ENCODE results near the gene LRRC8E. TPM values are rescaled to one million over a fixed set of nuclear protein-coding genes. Genes with fewer than 3 reads are reported as not detected.

LRRC8E gene
- total and polyA plus RNA-seq, 4 donors, result 1.8 to 3.3 (median 2.4) TPM; not detected in 1

DNA sequence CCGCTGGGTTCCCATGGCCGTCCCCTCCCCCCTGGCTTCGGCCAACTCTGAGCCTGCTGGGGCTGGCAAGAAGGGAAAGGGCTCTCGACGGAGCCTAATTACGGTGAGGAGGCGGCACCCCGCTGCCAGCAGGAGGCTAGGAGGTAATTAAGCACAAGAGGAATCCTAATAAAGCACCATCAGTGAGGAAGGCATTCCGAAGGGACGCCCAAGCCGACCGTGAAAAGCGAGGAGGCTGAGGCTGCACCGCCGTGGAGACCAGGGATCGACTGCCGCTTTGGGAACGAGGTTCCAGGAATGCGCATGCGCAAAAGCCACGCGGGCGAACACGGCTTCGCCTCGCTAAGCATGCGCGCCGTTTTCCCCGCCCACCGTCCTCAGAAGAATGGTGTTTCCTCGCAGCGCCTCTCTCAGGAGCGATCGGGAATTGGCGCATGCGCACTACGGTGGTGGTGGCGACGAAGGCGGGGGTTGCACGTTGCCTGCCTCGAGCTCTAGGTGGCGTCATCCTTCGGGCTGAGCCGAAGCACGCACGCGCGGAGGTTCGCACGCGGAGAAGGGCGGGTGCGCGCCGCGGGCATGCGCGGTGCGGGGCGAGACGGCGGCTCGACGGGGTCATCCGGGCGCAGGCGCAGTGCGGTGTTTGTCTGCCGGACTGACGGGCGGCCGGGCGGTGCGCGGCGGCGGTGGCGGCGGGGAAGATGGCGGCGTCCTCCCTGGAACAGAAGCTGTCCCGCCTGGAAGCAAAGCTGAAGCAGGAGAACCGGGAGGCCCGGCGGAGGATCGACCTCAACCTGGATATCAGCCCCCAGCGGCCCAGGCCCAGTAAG is 15.1 kb downstream of the LRRC8E start, which contains the start of gene MAP2K7 (continued):
- TF ChIP-seq, protein P1, sequence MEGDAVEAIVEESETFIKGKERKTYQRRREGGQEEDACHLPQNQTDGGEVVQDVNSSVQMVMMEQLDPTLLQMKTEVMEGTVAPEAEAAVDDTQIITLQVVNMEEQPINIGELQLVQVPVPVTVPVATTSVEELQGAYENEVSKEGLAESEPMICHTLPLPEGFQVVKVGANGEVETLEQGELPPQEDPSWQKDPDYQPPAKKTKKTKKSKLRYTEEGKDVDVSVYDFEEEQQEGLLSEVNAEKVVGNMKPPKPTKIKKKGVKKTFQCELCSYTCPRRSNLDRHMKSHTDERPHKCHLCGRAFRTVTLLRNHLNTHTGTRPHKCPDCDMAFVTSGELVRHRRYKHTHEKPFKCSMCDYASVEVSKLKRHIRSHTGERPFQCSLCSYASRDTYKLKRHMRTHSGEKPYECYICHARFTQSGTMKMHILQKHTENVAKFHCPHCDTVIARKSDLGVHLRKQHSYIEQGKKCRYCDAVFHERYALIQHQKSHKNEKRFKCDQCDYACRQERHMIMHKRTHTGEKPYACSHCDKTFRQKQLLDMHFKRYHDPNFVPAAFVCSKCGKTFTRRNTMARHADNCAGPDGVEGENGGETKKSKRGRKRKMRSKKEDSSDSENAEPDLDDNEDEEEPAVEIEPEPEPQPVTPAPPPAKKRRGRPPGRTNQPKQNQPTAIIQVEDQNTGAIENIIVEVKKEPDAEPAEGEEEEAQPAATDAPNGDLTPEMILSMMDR (IDR thresholded peaks at IDR 0.05; ENCODE audit: low read depth, low read length, missing input control), result peak; percentile 30
- TF ChIP-seq YY1 (IDR thresholded peaks at IDR 0.05), result peak; percentile 80
- TF ChIP-seq JUND (IDR thresholded peaks at IDR 0.05), result peak in 1 of 2 donors; percentile 66
- TF ChIP-seq, protein P2, sequence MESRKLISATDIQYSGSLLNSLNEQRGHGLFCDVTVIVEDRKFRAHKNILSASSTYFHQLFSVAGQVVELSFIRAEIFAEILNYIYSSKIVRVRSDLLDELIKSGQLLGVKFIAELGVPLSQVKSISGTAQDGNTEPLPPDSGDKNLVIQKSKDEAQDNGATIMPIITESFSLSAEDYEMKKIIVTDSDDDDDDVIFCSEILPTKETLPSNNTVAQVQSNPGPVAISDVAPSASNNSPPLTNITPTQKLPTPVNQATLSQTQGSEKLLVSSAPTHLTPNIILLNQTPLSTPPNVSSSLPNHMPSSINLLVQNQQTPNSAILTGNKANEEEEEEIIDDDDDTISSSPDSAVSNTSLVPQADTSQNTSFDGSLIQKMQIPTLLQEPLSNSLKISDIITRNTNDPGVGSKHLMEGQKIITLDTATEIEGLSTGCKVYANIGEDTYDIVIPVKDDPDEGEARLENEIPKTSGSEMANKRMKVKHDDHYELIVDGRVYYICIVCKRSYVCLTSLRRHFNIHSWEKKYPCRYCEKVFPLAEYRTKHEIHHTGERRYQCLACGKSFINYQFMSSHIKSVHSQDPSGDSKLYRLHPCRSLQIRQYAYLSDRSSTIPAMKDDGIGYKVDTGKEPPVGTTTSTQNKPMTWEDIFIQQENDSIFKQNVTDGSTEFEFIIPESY (IDR thresholded peaks at IDR 0.05), result no peak
- TF ChIP-seq RXRA (IDR thresholded peaks at IDR 0.05), result peak in 1 of 2 donors; percentile 28
- TF ChIP-seq NR2F2 (IDR thresholded peaks at IDR 0.05), result no peak
- no peak for TF ChIP-seq GABPA (IDR thresholded peaks at IDR 0.05 in 1 of 2, conservative IDR thresholded peaks at IDR 0.05 in 1 of 2)

DNA sequence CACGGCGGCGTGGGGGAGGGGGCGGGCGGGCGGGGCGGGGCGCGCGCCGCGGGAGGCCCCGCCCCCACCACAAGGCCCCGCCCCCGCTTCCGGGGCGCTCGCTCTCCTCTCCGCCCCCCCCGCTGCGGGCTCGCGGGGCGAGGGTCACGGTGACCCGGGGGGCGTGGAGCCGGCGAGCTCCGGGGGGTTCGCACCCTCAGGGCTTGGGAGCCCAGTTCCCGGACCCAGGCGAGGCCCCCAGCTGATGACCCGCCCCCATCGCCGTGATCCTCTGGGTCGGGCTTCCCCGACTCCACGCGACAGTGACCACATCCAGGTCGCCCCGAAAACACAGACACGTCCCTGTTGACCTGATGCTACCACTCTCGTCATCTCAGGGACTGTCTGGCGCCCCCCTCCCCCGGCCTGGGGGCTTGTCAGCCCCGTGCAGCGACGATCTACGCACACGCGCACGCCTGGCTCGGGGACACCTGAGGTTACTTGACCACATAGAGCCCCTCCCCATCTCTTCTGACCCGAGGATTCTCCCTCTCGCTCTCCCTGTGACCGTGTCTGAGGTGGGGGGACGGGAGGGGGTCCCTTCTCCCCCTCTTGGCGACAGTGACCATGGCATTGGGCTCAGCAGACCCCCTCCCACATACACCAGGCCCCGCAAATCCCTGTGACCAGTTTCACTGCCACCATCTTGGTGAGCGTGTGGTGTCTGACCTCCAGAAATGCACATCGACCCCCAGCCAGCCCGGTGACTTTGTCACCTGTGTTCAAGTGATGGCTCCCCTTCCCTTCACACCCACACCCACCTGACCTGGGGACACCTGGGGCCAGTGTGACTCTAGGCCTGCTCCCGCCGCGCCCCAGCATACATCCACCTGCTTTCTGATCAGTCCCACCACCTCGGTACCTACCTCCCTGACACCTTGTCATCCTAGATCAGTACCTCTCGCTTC is 16.0 kb downstream of the LRRC8E start:
- Histone ChIP-seq H3K27ac (ENCODE audit: low read depth in 1 of 2, low read length in 2 of 2) (peak overlapping the region; percentile 58 to 81), H3K9ac (ENCODE audit: low read depth in 1 of 2, low read length in 2 of 2) (peak overlapping the region; percentile 26 to 96), H3K36me3 (ENCODE audit: control insufficient read depth in 4 of 4, insufficient read depth in 3 of 4, low read depth in 1 of 4, low read length in 3 of 4) (peaks cover 0 to 4% (median 0%) of the 10 kb centered on the region in 4 donors), H3K27me3 (ENCODE audit: control insufficient read depth in 4 of 4, insufficient read depth in 4 of 4, low read length in 3 of 4) (no peaks in the 10 kb centered on the region), H3K9me3 (ENCODE audit: control insufficient read depth in 4 of 4, low read length in 3 of 4) (no peaks in the 10 kb centered on the region), H3K4me3 (ENCODE audit: low read depth in 1 of 3, low read length in 3 of 3) (peak overlapping the region; percentile 78 to 89 (median 85)), H3K4me1 (ENCODE audit: control insufficient read depth in 4 of 4, insufficient read depth in 4 of 4, low read length in 3 of 4) (peaks cover 8 to 35% (median 21%) of the 10 kb centered on the region in 4 donors)
- DNase-seq (ENCODE audit: low spot score), result no peak
- WGBS, result 9% methylated on average over 68 of the region's 68 CpGs
- no peak for TF ChIP-seq HNF4G (IDR thresholded peaks at IDR 0.05)
- TF ChIP-seq RXRA (IDR thresholded peaks at IDR 0.05), result no peak
- no peak for TF ChIP-seq FOXA2 (IDR thresholded peaks at IDR 0.05)
- TF ChIP-seq EGR1 (IDR thresholded peaks at IDR 0.05; ENCODE audit: low read depth in 2 of 2), result no peak
- TF ChIP-seq YY1 (IDR thresholded peaks at IDR 0.05), result no peak
- no peak for TF ChIP-seq HNF4A (conservative IDR thresholded peaks at IDR 0.05)
- no peak for TF ChIP-seq SP1 (IDR thresholded peaks at IDR 0.05)
- TF ChIP-seq, protein P3, sequence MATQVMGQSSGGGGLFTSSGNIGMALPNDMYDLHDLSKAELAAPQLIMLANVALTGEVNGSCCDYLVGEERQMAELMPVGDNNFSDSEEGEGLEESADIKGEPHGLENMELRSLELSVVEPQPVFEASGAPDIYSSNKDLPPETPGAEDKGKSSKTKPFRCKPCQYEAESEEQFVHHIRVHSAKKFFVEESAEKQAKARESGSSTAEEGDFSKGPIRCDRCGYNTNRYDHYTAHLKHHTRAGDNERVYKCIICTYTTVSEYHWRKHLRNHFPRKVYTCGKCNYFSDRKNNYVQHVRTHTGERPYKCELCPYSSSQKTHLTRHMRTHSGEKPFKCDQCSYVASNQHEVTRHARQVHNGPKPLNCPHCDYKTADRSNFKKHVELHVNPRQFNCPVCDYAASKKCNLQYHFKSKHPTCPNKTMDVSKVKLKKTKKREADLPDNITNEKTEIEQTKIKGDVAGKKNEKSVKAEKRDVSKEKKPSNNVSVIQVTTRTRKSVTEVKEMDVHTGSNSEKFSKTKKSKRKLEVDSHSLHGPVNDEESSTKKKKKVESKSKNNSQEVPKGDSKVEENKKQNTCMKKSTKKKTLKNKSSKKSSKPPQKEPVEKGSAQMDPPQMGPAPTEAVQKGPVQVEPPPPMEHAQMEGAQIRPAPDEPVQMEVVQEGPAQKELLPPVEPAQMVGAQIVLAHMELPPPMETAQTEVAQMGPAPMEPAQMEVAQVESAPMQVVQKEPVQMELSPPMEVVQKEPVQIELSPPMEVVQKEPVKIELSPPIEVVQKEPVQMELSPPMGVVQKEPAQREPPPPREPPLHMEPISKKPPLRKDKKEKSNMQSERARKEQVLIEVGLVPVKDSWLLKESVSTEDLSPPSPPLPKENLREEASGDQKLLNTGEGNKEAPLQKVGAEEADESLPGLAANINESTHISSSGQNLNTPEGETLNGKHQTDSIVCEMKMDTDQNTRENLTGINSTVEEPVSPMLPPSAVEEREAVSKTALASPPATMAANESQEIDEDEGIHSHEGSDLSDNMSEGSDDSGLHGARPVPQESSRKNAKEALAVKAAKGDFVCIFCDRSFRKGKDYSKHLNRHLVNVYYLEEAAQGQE (IDR thresholded peaks at IDR 0.05), result no peak
- TF ChIP-seq FOXA1 (IDR thresholded peaks at IDR 0.05), result no peak
- no peak for TF ChIP-seq NR2F2 (IDR thresholded peaks at IDR 0.05)
- no peak for TF ChIP-seq JUND (IDR thresholded peaks at IDR 0.05)
- TF ChIP-seq, protein P4, sequence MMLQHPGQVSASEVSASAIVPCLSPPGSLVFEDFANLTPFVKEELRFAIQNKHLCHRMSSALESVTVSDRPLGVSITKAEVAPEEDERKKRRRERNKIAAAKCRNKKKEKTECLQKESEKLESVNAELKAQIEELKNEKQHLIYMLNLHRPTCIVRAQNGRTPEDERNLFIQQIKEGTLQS (IDR thresholded peaks at IDR 0.05), result no peak
- TF ChIP-seq, protein P5, sequence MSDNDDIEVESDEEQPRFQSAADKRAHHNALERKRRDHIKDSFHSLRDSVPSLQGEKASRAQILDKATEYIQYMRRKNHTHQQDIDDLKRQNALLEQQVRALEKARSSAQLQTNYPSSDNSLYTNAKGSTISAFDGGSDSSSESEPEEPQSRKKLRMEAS (IDR thresholded peaks at IDR 0.05), result no peak
- TF ChIP-seq, protein P2 (IDR thresholded peaks at IDR 0.05), result no peak
- TF ChIP-seq, protein P1 (IDR thresholded peaks at IDR 0.05; ENCODE audit: low read depth, low read length, missing input control), result no peak
- no peak for TF ChIP-seq GABPA (IDR thresholded peaks at IDR 0.05 in 1 of 2, conservative IDR thresholded peaks at IDR 0.05 in 1 of 2)
- no peak for TF ChIP-seq TAF1 (conservative IDR thresholded peaks at IDR 0.05)
